ENCODE measurements around the gene AHRR. TPM values are rescaled to one million over a fixed set of nuclear protein-coding genes. Genes with fewer than 3 reads are reported as not detected.

The AHRR gene
- total and polyA plus RNA-seq, 10 of the 15 experiments (the other 5 are each of a cell fraction or from before 2014, with no cell fraction given), result 0.90 to 35.2 (median 19.2) TPM

DNA sequence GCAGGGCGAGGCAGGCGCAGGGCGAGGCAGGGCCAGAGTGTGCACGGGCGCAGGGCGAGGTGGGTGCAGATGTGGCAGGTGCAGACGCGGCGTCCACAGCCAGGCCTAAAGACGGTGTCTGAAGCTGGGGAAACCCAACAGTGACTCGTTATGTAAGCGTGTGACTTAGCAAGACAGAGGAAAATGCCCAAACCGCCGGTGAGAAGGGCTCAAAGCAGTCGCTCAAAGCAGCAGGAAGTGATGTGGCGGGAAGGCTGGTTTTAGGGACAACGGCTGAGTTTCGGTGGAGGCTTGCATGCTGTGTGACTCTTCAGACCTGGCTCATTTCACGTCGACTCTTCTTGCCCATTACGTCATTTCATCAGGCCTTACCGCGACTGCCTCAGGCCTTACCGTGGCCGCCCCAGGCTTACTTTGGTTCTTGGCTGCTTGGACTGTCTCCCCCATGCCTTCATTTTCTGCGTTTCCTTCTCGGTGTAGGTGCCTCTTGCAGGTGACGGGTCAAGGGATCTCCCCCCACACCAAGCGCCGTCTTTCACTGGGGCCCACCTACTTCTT lies 71.0 kb downstream of the AHRR start (continued):
- TF ChIP-seq, protein P1, sequence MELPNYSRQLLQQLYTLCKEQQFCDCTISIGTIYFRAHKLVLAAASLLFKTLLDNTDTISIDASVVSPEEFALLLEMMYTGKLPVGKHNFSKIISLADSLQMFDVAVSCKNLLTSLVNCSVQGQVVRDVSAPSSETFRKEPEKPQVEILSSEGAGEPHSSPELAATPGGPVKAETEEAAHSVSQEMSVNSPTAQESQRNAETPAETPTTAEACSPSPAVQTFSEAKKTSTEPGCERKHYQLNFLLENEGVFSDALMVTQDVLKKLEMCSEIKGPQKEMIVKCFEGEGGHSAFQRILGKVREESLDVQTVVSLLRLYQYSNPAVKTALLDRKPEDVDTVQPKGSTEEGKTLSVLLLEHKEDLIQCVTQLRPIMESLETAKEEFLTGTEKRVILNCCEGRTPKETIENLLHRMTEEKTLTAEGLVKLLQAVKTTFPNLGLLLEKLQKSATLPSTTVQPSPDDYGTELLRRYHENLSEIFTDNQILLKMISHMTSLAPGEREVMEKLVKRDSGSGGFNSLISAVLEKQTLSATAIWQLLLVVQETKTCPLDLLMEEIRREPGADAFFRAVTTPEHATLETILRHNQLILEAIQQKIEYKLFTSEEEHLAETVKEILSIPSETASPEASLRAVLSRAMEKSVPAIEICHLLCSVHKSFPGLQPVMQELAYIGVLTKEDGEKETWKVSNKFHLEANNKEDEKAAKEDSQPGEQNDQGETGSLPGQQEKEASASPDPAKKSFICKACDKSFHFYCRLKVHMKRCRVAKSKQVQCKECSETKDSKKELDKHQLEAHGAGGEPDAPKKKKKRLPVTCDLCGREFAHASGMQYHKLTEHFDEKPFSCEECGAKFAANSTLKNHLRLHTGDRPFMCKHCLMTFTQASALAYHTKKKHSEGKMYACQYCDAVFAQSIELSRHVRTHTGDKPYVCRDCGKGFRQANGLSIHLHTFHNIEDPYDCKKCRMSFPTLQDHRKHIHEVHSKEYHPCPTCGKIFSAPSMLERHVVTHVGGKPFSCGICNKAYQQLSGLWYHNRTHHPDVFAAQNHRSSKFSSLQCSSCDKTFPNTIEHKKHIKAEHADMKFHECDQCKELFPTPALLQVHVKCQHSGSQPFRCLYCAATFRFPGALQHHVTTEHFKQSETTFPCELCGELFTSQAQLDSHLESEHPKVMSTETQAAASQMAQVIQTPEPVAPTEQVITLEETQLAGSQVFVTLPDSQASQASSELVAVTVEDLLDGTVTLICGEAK (IDR thresholded peaks at IDR 0.05; ENCODE audit: borderline replicate concordance), result peak; percentile 53; the same call in 1 of the 2 replicates
- no peak for TF ChIP-seq SMAD1 (IDR thresholded peaks at IDR 0.05; ENCODE audit: low read depth, partially characterized antibody)
- TF ChIP-seq SPI1 (IDR thresholded peaks at IDR 0.05; ENCODE audit: borderline replicate concordance, insufficient read depth, low read depth, low read length), result peak; percentile 49; the same call in 1 of the 2 replicates
- TF ChIP-seq RUNX3 (IDR thresholded peaks at IDR 0.05; ENCODE audit: low read length), result peak; percentile 95
- TF ChIP-seq EGR1 (IDR thresholded peaks at IDR 0.05; ENCODE audit: borderline replicate concordance in 1 of 2, low read depth in 2 of 2, low read length in 2 of 2), result peak in 1 of 2 experiments; percentile 25; a peak in 1 of 3 replicates
- TF ChIP-seq ETV6 (conservative IDR thresholded peaks at IDR 0.05 in 1 of 2, IDR thresholded peaks at IDR 0.05 in 1 of 2; ENCODE audit: borderline replicate concordance in 1 of 2, low read depth in 1 of 2), result peak in 1 of 2 experiments; percentile 92; a peak in 2 of 4 replicates
- no peak for TF ChIP-seq SUZ12 (IDR thresholded peaks at IDR 0.05; ENCODE audit: unreplicated experiment)
- TF ChIP-seq KLF5 (IDR thresholded peaks at IDR 0.05; ENCODE audit: partially characterized antibody), result no peak
- TF ChIP-seq SREBF2 (IDR thresholded peaks at IDR 0.05; ENCODE audit: low read length), result no peak
- no peak for TF ChIP-seq FOXK2 (IDR thresholded peaks at IDR 0.05)
- no peak for TF ChIP-seq NFXL1 (IDR thresholded peaks at IDR 0.05; ENCODE audit: borderline replicate concordance)
- TF ChIP-seq, protein P2, sequence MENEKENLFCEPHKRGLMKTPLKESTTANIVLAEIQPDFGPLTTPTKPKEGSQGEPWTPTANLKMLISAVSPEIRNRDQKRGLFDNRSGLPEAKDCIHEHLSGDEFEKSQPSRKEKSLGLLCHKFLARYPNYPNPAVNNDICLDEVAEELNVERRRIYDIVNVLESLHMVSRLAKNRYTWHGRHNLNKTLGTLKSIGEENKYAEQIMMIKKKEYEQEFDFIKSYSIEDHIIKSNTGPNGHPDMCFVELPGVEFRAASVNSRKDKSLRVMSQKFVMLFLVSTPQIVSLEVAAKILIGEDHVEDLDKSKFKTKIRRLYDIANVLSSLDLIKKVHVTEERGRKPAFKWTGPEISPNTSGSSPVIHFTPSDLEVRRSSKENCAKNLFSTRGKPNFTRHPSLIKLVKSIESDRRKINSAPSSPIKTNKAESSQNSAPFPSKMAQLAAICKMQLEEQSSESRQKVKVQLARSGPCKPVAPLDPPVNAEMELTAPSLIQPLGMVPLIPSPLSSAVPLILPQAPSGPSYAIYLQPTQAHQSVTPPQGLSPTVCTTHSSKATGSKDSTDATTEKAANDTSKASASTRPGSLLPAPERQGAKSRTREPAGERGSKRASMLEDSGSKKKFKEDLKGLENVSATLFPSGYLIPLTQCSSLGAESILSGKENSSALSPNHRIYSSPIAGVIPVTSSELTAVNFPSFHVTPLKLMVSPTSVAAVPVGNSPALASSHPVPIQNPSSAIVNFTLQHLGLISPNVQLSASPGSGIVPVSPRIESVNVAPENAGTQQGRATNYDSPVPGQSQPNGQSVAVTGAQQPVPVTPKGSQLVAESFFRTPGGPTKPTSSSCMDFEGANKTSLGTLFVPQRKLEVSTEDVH (IDR thresholded peaks at IDR 0.05; ENCODE audit: low read depth, partially characterized antibody), result peak; percentile 74
- TF ChIP-seq MEF2B (IDR thresholded peaks at IDR 0.05; ENCODE audit: partially characterized antibody, poor library complexity, severe bottlenecking), result peak; percentile 66
- TF ChIP-seq RB1 (IDR thresholded peaks at IDR 0.05; ENCODE audit: borderline replicate concordance), result no peak
- TF ChIP-seq PAX8 (IDR thresholded peaks at IDR 0.05), result no peak
- TF ChIP-seq TBL1XR1 (IDR thresholded peaks at IDR 0.05; ENCODE audit: low read depth, low read length), result peak; percentile 38; the same call in 1 of the 2 replicates
- TF ChIP-seq ATF7 (IDR thresholded peaks at IDR 0.05; ENCODE audit: low read depth), result peak; percentile 100
- TF ChIP-seq CBFB (IDR thresholded peaks at IDR 0.05; ENCODE audit: low read depth), result peak; percentile 68
- peak; percentile 81 for TF ChIP-seq IRF4 (IDR thresholded peaks at IDR 0.05; ENCODE audit: low read depth, low read length)
- TF ChIP-seq RBBP5 (conservative IDR thresholded peaks at IDR 0.05), result no peak
- TF ChIP-seq WRNIP1 (IDR thresholded peaks at IDR 0.05; ENCODE audit: borderline replicate concordance, low read depth, low read length), result no peak
- TF ChIP-seq, protein P3, sequence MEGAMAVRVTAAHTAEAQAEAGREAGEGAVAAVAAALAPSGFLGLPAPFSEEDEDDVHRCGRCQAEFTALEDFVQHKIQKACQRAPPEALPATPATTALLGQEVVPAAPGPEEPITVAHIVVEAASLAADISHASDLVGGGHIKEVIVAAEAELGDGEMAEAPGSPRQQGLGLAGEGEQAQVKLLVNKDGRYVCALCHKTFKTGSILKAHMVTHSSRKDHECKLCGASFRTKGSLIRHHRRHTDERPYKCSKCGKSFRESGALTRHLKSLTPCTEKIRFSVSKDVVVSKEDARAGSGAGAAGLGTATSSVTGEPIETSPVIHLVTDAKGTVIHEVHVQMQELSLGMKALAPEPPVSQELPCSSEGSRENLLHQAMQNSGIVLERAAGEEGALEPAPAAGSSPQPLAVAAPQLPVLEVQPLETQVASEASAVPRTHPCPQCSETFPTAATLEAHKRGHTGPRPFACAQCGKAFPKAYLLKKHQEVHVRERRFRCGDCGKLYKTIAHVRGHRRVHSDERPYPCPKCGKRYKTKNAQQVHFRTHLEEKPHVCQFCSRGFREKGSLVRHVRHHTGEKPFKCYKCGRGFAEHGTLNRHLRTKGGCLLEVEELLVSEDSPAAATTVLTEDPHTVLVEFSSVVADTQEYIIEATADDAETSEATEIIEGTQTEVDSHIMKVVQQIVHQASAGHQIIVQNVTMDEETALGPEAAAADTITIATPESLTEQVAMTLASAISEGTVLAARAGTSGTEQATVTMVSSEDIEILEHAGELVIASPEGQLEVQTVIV (IDR thresholded peaks at IDR 0.05; ENCODE audit: borderline replicate concordance, partially characterized antibody), result no peak

Measured in GM12878 (cell line).